Measurements from ENCODE around the gene GRAP. TPM values are rescaled to one million over a fixed set of nuclear protein-coding genes. Genes with fewer than 3 reads are reported as not detected.

Gene GRAP
- total and polyA plus RNA-seq, 9 of the 15 experiments (the other 6 are each of a cell fraction or from before 2014, with no cell fraction given): 0.07 to 0.41 (median 0.19) TPM; not detected in 5

GRCh38 chr17:19021622-19022083 lies 25.1 kb downstream of the GRAP start (continued):
- TF ChIP-seq ERF (CRISPR knock-in tag; IDR thresholded peaks at IDR 0.05) (no peak), ZNF398 (CRISPR knock-in tag; IDR thresholded peaks at IDR 0.05) (no peak), L3MBTL2 (IDR thresholded peaks at IDR 0.05) (0 out of 2 replicates have a peak, but pooled peaks have one; percentile 16), ZBTB33 (CRISPR knock-in tag; IDR thresholded peaks at IDR 0.05) (peak; percentile 90), AFF1 (IDR thresholded peaks at IDR 0.05; ENCODE audit: low read depth in 1 of 2, partially characterized antibody in 2 of 2) (no peak), ZBTB40 (IDR thresholded peaks at IDR 0.05) (no peak), ZBTB40 (CRISPR knock-in tag; IDR thresholded peaks at IDR 0.05) (no peak), RBM15 (IDR thresholded peaks at IDR 0.05; ENCODE audit: insufficient read depth, low read length) (no peak), IFI16 (CRISPR knock-in tag; IDR thresholded peaks at IDR 0.05) (no peak), MEF2D (tag; conservative IDR thresholded peaks at IDR 0.05; ENCODE audit: low read depth) (no peak), SP1 (CRISPR knock-in tag; IDR thresholded peaks at IDR 0.05) (no peak)

Data from K562 (cell line).